HG03460 (cell line): ENCODE results near the gene LY86.

Experiments
- ATAC-seq: cut with Tn5 transposase; IDR thresholded peaks from one replicate; pipeline ENCODE4 v1.9.1; 2021; ENCODE audit not compliant: unreplicated experiment

Gene LY86

GRCh38 chr6:6569811-6570164 lies 18.7 kb upstream of the LY86 start:
- ATAC-seq, result no peak

DNA sequence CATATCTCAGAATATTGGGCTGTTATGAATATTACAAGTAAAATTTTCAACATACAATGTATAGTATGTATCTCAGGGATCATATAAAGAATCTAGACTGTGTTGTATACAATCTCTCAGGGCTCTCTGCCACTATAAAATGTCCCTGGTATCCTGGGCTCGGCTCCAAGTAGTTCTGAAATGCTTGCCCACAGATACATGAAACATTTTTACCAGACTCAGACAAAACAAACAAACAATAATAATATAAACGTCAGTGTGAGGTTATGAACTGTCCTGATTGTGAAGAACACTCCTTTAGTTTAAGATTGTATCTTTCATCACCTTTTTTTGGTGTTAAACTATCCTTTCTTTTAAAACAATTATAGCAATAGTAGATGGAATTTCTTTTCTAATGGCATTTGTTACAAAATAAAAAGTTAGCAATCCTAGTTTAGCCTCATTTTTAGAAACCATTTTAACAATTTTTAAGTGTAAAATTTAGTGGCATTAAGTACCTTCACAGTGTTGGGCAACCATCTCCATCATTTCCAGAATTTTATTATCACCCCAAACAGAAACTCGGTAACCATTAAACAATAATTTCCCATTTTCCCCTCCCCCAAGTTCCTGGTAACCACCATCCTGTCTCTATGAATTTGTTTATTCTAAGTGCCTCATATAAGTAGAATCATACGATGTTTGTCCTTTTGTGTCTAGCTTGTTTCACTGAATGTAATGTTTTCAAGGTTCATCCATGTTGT lies 17.4 kb upstream of the LY86 start:
- no peak for ATAC-seq

DNA sequence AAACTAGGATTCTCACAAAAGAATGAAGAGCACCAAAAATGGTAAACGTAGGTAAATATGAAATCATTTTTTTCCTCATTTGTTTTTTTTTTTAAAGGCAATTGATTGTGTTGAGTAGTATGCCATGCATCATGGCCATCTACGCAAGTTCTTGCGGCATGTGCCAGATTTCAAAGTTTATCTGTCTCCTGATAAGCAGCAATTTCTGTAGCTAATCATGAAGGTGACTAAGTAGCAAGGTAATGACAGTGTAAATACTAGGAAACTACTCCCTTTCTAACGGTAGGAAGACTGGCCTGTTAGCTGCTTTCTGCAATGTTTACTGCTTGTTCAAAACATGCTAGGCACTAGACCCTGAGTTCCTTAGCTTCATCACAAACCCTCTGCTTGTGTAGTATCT lies 13.4 kb upstream of the LY86 start:
- no peak for ATAC-seq

DNA sequence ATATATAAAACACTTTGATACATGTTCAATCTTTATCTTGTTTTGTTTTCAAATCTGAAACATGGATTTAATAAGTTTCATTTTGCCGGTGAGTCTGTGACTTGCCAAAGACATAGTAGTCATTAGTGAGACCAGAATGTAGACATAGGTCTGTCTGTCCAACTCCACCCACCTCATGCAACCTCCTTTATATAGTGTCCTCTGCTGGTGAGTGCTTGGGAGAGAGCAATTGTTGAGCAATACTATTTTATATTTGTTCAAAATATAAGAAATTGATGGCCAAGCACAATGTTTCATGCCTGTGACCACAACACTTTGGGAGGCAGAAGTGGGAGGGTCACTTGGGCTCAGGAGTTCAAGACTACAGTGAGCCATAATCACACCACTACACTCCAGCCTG lies 10.8 kb upstream of the LY86 start:
- ATAC-seq, result no peak

- no peak for ATAC-seq
These were observed 9.2 kb upstream of the LY86 start for GRCh38 chr6:6579281-6579680.

GRCh38 chr6:6580225-6580856 lies 8.2 kb upstream of the LY86 start:
- ATAC-seq, result no peak

GRCh38 chr6:6581054-6581453 lies 7.5 kb upstream of the LY86 start:
- ATAC-seq, result no peak

GRCh38 chr6:6582131-6582530 lies 6.4 kb upstream of the LY86 start:
- ATAC-seq, result no peak

DNA sequence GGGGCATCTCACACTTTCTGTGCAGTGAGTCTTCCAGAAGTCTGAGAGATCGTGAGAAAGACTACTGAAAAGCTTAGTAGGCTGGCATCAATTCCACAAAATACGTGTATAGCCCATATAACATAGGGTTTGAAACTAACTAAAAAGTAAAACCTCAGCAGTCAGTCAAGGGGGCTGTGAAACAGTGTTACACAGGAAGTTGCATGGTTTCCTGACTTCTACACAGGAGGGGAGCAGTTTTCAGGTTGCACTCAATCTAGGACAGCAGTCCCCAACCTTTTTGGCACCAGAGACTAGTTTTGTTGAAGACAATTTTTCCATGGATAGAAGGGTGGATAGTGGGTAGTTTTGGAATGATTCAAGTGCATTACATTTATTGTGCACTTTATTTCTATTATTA lies 4.7 kb upstream of the LY86 start:
- no peak for ATAC-seq

DNA sequence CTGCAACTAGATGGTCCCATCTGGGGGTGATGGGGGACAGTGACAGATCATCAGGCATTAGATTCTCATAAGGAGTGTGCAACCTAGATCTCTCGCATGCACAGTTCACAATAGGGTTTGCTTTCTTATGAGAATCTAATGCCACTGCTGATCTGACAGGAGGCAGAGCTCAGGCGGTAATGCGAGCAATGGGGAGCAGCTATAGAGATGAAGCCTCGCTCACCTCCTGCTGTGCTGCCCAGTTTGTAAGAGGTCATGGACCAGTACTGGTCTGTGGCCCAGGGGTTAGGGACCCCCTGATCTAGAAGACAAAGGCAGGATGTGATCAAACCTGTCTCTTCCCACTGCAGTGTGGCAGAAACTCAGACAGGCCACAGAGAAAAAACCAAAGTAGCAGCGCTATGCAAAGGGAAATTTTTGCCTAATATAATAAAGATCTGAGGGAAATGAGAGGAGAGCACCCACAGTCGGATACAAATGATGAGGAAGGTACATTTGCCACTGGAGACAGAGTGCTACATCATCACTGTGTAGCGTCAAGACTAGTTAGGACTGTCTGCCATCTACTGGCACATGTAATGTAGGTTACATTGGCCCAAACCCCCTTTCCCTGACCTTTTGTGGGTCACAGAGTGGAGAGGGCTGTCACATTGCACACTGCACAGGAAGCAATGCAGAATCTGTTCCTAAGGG lies 4.1 kb upstream of the LY86 start:
- no peak for ATAC-seq

DNA sequence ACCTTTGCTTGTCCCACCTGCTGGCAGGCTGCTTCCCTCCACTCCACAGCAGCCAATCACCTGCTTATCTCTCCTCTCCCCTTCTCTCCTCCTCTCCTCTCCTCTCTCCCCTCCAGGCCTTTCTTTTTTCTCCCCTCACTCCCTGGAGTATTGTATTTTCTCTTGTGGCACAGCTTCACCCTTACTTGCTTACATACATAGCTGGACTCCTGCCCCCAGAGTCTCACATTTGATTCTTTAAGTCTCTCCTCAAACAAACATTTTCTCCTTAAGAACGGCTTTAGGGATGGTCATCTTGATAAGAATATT lies 3.6 kb upstream of the LY86 start:
- ATAC-seq, result no peak

DNA sequence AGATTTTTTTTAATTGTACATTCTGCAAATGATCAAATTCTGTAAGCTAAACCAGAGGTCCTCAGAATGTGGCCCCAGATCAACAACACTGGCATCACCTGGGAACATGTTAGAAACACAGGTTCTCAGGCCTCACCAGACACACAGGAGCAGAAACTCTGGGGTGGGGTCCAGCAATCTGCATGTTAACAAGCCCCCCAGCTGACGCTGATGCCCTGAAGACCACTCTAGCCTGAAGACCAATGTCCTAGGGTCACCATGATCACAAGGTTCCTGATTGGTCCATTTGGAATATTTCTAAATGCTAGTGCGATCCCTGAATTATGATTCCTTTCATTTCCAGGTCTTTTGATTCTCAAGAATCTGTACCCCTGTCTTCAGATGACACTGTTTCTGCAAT lies 2.4 kb upstream of the LY86 start:
- ATAC-seq, result no peak

DNA sequence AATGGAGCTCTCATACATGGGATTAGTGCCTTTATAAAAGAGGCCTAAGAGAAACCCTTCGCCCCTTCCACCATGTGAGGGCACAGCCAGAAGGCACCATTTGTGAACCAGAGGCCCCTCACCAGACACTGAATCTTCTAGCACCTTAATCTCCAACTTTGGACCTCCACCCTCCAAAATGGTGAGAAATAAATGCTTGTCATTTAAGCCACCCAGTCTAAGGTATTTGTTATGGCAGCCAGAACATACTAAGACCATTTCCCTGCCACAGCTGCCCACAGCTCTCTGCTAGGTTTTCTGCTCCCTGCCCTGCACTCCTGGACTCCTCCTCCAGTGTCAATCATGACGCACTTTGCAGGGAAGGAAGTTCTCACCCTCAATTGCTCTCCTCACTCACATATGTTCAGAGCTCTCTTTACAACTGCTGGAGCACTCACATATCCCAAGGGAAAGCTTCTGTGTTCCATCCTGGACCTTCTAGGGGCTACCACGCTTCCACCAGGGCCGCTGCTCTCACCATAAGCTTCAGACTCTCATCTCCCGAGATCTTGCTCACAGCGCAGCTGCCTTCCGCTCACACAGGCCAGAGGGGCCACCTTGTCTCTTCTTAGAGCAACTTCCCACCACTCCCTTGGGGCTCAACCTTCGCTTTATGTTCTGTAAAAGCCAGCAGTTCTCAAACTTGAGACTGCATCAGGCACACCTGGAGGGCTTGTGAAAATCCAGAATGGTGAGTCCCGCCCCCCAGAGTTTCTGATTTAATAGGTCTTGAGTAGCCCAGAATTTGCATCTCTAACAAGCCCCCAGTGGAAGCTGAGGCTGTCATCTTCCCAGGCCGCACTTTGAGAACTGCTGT lies 1.6 kb upstream of the LY86 start:
- peak; percentile 48 for ATAC-seq

DNA sequence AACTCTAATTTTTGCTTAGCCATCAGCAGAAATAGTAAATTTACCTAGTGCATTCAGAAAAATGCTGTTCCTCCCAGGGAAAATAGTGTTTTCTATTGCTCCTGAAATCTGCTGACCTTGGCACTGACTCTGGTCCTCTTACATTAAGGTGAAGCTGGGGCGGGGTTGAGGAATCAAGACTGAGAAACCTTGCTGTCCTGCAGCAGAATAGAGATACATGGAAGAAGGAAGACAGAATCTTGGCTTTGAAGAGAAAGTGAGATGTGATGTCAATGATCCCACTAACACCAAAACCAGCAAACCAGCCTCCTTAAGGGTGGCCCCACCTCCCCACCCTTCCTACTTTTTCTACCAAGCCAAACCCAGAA lies 840 bp upstream of the LY86 start:
- no peak for ATAC-seq

DNA sequence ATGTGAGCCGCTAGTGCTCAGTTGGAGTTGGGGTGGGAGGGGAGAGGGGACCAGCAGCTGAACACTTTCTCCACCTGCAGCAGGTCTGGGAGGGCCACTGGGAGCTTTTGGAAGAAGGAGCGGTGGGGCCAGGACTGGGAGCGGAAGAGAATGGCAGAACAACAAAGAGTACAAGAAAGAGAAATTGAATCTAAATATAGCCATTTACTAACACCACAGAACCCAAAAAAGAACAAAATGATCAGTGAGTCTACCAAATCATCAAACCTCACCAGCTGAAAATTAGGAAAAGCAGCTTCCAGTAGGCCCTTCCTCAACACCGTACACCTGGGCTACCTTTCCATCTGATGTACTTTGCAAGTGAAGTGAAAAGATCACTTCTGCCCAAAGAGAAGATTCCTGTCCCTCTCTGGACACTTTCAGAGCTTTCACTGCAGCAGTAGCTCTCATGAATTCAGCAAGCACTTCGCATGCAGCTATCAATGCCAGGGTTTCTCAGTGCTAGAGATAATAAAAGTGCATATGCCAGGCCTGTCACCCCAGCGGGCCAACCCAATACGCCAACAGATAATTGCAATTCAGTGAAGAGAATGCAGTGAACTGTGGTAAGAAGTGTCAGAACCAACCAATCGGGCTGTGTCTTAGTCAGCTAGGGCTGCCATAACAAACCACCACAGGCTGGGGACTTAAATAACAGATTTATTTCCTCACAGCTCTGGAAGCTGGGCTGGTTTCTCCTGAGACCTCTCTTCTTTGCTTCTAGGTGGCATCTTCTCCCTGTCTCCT lies 597 bp downstream of the LY86 start:
- no peak for ATAC-seq

DNA sequence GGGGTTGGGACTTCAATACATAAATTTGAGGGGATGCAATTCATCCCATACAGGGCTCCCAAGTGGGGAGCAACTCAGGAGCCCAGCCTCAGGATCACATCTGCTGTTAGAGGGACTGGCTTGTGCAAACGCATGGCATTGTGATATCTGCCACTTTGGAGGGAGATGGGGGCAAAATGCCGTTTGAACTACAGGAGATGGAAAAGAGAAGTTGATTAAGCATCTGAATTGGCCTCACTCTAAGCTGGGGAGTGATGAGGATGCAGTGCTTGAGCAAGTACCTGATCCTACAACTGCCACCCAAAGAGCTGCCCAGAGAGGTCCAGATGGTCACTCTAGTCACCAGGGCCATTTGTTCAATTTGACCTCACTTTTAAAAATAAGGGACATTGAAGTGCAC lies 2.0 kb downstream of the LY86 start:
- ATAC-seq, result no peak

DNA sequence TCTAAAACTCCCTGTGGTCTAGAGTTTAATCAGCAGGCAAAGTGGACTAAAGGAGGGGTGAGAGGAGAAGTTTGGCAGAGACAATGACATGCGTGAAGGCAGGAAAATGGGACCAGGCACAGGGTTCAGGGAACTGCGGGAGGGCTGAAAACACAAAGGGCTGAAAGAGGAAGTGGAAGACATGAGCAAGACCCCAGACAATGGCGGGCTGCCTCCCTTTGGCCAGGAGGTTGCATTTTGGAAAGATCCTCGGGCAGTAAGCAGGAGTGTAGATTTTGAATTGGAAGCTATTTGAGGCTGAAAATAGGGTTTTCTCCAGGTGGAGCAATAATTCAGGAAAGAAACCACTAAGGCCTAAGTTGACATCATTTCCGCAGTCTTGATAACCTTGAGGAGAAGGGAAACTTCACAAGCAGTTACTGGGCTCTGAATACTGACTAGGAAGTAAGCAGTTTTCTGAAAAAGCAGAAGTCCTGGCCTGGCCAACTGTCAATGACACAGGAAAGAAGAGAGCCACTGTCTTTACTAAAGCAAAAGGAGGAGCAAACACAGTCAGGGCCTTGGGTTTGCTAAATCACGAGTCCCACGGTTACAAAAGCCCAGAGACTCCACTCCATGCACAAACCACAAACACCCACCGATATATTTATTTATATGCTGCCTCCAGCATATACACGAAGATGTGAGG lies 3.4 kb downstream of the LY86 start:
- ATAC-seq, result no peak

DNA sequence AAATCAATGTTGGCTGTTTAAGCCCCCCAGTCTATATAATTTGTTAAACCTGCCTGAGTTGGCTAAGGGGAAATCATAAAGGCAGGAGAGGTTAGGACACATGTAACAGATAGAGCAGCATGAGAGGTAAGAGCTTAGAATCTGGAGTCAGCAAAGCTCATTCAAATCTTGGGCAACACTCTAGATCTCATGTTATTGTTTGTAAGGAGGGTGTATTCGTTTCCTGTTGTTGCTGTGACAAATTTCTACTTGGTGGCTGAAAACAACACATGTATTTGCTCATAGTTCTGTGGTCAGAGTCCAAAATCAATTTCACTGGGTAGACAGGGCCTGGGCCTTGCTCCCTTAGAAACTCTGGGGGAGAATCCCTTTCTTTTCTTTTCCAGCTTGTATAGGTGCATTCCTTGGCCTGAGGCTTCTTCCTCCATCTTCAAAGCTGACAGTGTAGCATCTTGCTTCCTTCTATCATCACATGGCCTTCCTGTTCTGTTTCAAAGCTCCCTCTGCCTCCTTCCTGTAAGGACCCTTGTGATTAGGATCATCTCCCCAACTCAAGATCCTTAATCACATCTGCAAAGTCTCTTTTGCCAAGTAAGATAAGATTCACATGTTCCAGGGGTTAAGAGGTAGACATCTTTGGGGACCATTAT lies 4.4 kb downstream of the LY86 start:
- no peak for ATAC-seq

- no peak for ATAC-seq
These were observed 5.4 kb downstream of the LY86 start for GRCh38 chr6:6593867-6594468.

DNA sequence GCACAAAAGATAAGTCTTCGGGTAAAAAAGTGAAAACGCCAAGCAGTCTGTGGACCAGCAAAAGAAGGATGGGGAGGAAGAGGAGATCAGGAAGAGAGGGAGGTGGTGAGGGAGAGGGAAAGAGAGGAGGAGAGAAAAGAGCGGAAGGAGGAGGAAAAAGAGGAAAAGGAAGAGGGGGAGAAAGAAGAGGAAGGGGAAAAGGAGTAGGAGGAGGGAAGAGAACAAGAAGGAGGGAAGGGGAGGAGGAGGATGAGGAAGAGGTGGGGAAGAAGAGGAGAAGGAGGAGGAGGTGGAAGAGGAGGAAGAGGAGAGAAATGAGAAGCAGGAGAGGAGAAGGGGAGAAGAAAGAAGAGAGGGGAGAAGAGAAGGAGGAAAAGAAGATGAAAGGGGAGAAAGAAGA lies 6.5 kb downstream of the LY86 start:
- ATAC-seq, result no peak
